Breast epithelium (tissue), 3 donors: ENCODE measurements around the gene DHRS7B.

Source experiments
- CTCF ChIP-seq, 3 donors: fragments of 450-650 bp; IDR thresholded peaks; one replicate each; pipeline ENCODE4 v1.5.1; 2016 to 2017; ENCODE audit warnings: antibody characterized with exemption in 3 of 3, mild to moderate bottlenecking in 3 of 3, moderate library complexity in 3 of 3
- POLR2A ChIP-seq: fragments of 450-650 bp; IDR thresholded peaks from one replicate; pipeline ENCODE4 v1.6.1; 2016; ENCODE audit warnings: antibody characterized with exemption, mild to moderate bottlenecking, moderate library complexity
- POLR2AphosphoS5 ChIP-seq, 3 donors: sonication (generic); formaldehyde crosslinking; IDR thresholded peaks; one replicate each; pipeline ENCODE4 v1.6.1; 2017; ENCODE audit warnings: antibody characterized with exemption in 3 of 3

DNA sequence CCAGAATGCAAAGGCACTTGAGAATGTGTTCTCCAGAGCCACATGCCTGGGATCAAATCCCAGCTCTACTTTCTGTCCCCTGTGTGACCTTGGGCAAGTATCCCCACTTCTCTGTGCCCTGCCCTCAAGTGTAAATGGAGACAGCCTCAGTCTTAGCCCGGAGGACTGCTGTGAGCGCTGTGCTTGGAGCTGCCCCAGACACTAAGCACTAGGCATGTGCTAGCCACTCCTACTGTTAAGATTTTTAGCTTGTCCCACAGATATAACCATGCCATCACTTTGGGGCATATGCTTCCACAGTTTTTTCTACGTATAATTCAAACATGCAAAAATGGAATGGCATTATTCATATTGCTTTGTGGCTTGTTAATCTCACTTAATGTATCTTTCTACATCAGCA lies 57.8 kb downstream of the DHRS7B start:
- TF ChIP-seq POLR2A (no peak), CTCF (IDR thresholded peaks at IDR 0.05) (no peak), POLR2AphosphoS5 (IDR thresholded peaks at IDR 0.05) (no peak)
